DND-41 (cell line): ENCODE measurements around the gene SYNPO2L.

Experiments
- ATAC-seq: fragments of 200-7000 bp; cut with Tn5 transposase; 3 replicates; pipeline ENCODE4 v1.9.1; 2021; ENCODE audit warnings: low read depth; ENCODE audit not compliant: insufficient read depth
- DNase-seq: peaks from one replicate; pipeline ENCODE4 v3.0.0-alpha.2; 2020
- H2AFZ ChIP-seq: 2 replicates; pipeline ENCODE4 v1.6.0; 2012; ENCODE audit warnings: low read depth, low read length
- H3K27ac ChIP-seq: 2 replicates; pipeline ENCODE4 v1.5.1; 2012; ENCODE audit warnings: low read length, inconsistent platforms
- H3K27me3 ChIP-seq: fragments of 200-600 bp; sonication (generic); 2 replicates; pipeline ENCODE4 v1.6.0; 2012; ENCODE audit warnings: low read length, mild to moderate bottlenecking, inconsistent platforms; ENCODE audit not compliant: insufficient read depth, poor library complexity
- H3K36me3 ChIP-seq: 2 replicates; pipeline ENCODE4 v1.5.1; 2012; ENCODE audit warnings: low read length, inconsistent platforms; ENCODE audit not compliant: insufficient read depth
- H3K4me1 ChIP-seq: 2 replicates; pipeline ENCODE4 v1.5.1; 2012; ENCODE audit warnings: mild to moderate bottlenecking, low read length; ENCODE audit not compliant: insufficient read depth
- H3K4me2 ChIP-seq: 2 replicates; pipeline ENCODE4 v1.6.0; 2012; ENCODE audit warnings: mild to moderate bottlenecking, moderate library complexity, low read length, inconsistent platforms; ENCODE audit not compliant: insufficient read depth
- H3K4me3 ChIP-seq, 2 experiments: fragments of 200-600 bp in 1 of 2; shearing (Covaris generic) in 1 of 2; 2 replicates each; pipeline ENCODE4 v1.5.1; 2012 to 2016; ENCODE audit warnings: inconsistent platforms in 2 of 2, low read length in 2 of 2, mild to moderate bottlenecking in 2 of 2, low read depth in 1 of 2, moderate library complexity in 1 of 2
- H3K79me2 ChIP-seq: 2 replicates; pipeline ENCODE4 v1.6.0; 2012; ENCODE audit warnings: low read length, inconsistent platforms; ENCODE audit not compliant: insufficient read depth
- H3K9ac ChIP-seq: 2 replicates; pipeline ENCODE4 v1.6.0; 2012; ENCODE audit warnings: low read depth, mild to moderate bottlenecking, inconsistent platforms, low read length, moderate library complexity
- H3K9me3 ChIP-seq: 2 replicates; pipeline ENCODE4 v1.5.1; 2012; ENCODE audit warnings: low read length, moderate library complexity, mild to moderate bottlenecking, inconsistent platforms; ENCODE audit not compliant: insufficient read depth, severe bottlenecking
- H4K20me1 ChIP-seq: 2 replicates; pipeline ENCODE4 v1.6.0; 2012; ENCODE audit warnings: low read length; ENCODE audit not compliant: insufficient read depth
- EZH2 ChIP-seq: IDR thresholded peaks from 3 replicates; pipeline ENCODE4 v1.6.1; 2012; ENCODE audit warnings: borderline replicate concordance, low read depth, mild to moderate bottlenecking, moderate library complexity, low read length, inconsistent platforms; ENCODE audit not compliant: severe bottlenecking
- TF ChIP-seq, protein P1 (sequence below): IDR thresholded peaks from 2 replicates; pipeline ENCODE4 v1.5.1; 2012; ENCODE audit warnings: borderline replicate concordance, low read length, moderate library complexity, mild to moderate bottlenecking; ENCODE audit not compliant: poor library complexity, severe bottlenecking; ENCODE audit errors: extremely low read depth

SYNPO2L gene

DNA sequence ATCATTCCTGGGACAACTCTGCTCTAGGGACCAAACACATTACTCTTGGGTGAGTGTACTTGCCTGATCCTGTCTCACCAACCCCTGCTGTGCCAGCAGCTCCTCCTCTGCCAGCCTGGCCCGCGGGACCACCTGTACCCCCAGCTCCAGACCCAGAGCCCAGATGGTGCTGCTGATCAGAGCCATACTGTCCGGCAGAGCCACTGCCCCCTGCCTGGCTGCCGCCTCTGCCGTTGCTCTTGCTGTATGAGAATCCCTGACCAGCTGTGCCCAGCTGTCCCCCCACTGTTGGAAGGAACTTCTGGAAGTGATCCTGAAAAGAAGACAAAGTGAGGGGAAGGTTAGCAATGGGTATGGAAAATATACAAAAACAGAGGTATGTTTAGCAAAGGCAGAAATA, 21.4 kb downstream of the SYNPO2L start:
- Histone ChIP-seq H3K36me3 (no peaks in the 10 kb centered on the region), H4K20me1 (no peaks in the 10 kb centered on the region), H3K27ac (no peak overlapping the region), H3K27me3 (no peaks in the 10 kb centered on the region), H3K4me1 (no peaks in the 10 kb centered on the region), H3K9me3 (no peaks in the 10 kb centered on the region), H3K4me3 (no peak overlapping the region), H3K9ac (no peak overlapping the region), H3K79me2 (no peaks in the 10 kb centered on the region), H3K4me2 (no peak overlapping the region), H2AFZ (no peak overlapping the region)
- no peak for TF ChIP-seq EZH2
- DNase-seq, result no peak
- no peak for ATAC-seq

DNA sequence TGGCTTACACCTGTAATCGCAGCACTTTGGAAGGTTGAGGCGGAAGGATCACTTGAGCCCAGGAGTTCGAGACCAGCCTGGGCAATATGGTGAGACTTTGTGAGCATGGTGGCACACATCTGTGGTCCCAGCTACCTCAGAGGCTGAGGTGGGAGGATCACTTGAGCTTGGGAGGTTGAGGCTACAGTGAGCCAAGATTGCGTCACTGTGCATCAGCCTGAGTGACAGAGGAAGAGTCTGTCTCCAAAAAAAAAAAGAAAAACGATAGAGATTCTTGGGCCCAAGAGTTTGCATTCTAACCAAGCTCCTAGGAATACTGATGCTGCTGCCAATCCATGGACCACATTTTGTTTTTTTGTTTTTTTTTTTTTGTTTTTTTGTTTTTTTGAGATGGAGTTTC, 26.7 kb downstream of the SYNPO2L start:
- peaks cover 23% of the 10 kb centered on the region for H3K4me1 ChIP-seq
- no peak overlapping the region for H2AFZ ChIP-seq
- H3K9ac ChIP-seq, result no peak overlapping the region
- H3K27ac ChIP-seq, result no peak overlapping the region
- peaks cover 17% of the 10 kb centered on the region for H3K79me2 ChIP-seq
- no peak overlapping the region for H3K4me3 ChIP-seq
- H3K4me2 ChIP-seq, result no peak overlapping the region
- DNase-seq (no peak), ATAC-seq (no peak)
- no peaks in the 10 kb centered on the region for H4K20me1 ChIP-seq
- H3K27me3 ChIP-seq, result no peaks in the 10 kb centered on the region
- no peak for TF ChIP-seq EZH2
- TF ChIP-seq, protein P1, sequence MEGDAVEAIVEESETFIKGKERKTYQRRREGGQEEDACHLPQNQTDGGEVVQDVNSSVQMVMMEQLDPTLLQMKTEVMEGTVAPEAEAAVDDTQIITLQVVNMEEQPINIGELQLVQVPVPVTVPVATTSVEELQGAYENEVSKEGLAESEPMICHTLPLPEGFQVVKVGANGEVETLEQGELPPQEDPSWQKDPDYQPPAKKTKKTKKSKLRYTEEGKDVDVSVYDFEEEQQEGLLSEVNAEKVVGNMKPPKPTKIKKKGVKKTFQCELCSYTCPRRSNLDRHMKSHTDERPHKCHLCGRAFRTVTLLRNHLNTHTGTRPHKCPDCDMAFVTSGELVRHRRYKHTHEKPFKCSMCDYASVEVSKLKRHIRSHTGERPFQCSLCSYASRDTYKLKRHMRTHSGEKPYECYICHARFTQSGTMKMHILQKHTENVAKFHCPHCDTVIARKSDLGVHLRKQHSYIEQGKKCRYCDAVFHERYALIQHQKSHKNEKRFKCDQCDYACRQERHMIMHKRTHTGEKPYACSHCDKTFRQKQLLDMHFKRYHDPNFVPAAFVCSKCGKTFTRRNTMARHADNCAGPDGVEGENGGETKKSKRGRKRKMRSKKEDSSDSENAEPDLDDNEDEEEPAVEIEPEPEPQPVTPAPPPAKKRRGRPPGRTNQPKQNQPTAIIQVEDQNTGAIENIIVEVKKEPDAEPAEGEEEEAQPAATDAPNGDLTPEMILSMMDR, result no peak
- 0 out of 2 replicates have a peak, but pooled peaks cover 4% of the 10 kb centered on the region for H3K36me3 ChIP-seq
- H3K9me3 ChIP-seq, result no peaks in the 10 kb centered on the region

DNA sequence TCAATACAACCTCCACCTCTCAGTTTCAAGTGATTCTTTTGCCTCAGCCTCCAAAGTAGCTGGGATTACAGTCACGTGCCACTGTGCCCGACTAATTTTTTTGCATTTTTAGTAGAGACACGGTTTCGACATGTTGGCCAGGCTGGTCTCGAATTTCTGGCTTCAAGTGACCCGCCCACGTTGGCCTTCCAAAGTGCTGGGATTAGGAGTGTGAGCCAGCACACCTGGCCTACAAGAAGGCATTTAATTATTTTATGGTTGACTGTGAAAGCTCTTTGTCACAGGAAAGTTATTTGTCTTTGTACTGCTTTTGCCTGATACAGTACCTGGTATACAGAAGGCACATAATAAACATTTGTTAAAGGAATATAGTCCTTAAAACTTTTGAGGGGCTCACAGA, 27.4 kb downstream of the SYNPO2L start:
- Histone ChIP-seq H4K20me1 (no peaks in the 10 kb centered on the region), H3K9ac (no peak overlapping the region), H3K4me2 (no peak overlapping the region), H3K9me3 (no peaks in the 10 kb centered on the region), H3K4me1 (peaks cover 23% of the 10 kb centered on the region), H2AFZ (no peak overlapping the region), H3K27me3 (no peaks in the 10 kb centered on the region), H3K27ac (no peak overlapping the region), H3K79me2 (peaks cover 21% of the 10 kb centered on the region), H3K36me3 (0 out of 2 replicates have a peak, but pooled peaks cover 4% of the 10 kb centered on the region), H3K4me3 (no peak overlapping the region)
- TF ChIP-seq, protein P1, result no peak
- TF ChIP-seq EZH2, result no peak
- no peak for ATAC-seq
- no peak for DNase-seq

DNA sequence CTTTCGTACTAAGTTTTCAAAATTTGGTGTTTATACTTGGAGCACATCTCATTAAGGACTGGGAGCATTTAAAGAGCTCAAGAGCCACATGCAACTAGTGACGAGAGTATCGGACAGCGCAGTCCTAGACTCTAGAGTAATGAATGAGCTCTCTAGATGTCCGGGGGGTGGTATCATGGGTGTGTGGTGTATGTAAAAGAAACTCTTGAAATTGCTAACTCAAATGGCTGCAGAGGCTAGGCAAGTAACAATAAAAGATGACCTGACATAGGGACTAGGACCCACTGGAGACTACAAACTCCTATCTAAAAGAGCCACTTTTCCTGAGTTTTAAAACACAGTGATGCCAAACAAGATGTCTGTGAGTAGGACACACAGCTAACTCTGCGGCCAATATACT, 28.5 kb downstream of the SYNPO2L start:
- Histone ChIP-seq H3K4me3 (peak overlapping the region in 1 of 2 experiments; percentile 83; a peak in 1 of 4 replicates), H2AFZ (no peak overlapping the region), H3K4me1 (peaks cover 23% of the 10 kb centered on the region), H3K27me3 (no peaks in the 10 kb centered on the region), H3K4me2 (peak overlapping the region; percentile 74), H3K79me2 (peaks cover 21% of the 10 kb centered on the region), H4K20me1 (no peaks in the 10 kb centered on the region), H3K36me3 (0 out of 2 replicates have a peak, but pooled peaks cover 4% of the 10 kb centered on the region), H3K27ac (no peak overlapping the region), H3K9me3 (no peaks in the 10 kb centered on the region), H3K9ac (peak overlapping the region; percentile 86; the same call in 1 of the 2 replicates)
- no peak for DNase-seq
- TF ChIP-seq, protein P1, result no peak
- no peak for TF ChIP-seq EZH2
- no peak for ATAC-seq
